Trophoblast cell (in vitro differentiated cells and primary cell): ENCODE measurements around the gene USP21.
"Not testable (repeated sequence)": the region's sequence is repeated elsewhere in the genome, so short reads cannot be mapped to it uniquely, and the experiment has no call there.

ENCODE experiments used
- DNase-seq, 2 donors: peaks; one replicate each; pipeline ENCODE4 v3.0.0-alpha.2; 2016
- H2AFZ ChIP-seq: 2 replicates; pipeline ENCODE4 v1.6.1; 2013; ENCODE audit warnings: low read length, moderate library complexity, mild to moderate bottlenecking; ENCODE audit not compliant: insufficient read depth, poor library complexity
- H2AK5ac ChIP-seq: 2 replicates; pipeline ENCODE4 v1.6.1; 2013; ENCODE audit warnings: mild to moderate bottlenecking, low read length
- H2BK120ac ChIP-seq: 2 replicates; pipeline ENCODE4 v1.6.1; 2013; ENCODE audit warnings: low read length, mild to moderate bottlenecking, moderate library complexity; ENCODE audit not compliant: insufficient read depth, poor library complexity
- H2BK12ac ChIP-seq: 2 replicates; pipeline ENCODE4 v1.6.1; 2013; ENCODE audit warnings: mild to moderate bottlenecking, low read length, moderate library complexity
- H2BK5ac ChIP-seq: 2 replicates; pipeline ENCODE4 v1.6.1; 2013; ENCODE audit warnings: low read length, low read depth, moderate library complexity, mild to moderate bottlenecking; ENCODE audit not compliant: poor library complexity
- H3K14ac ChIP-seq: 2 replicates; pipeline ENCODE4 v1.6.1; 2013; ENCODE audit warnings: mild to moderate bottlenecking, low read length
- H3K18ac ChIP-seq: 2 replicates; pipeline ENCODE4 v1.6.1; 2013; ENCODE audit warnings: mild to moderate bottlenecking, low read length
- H3K23ac ChIP-seq: 2 replicates; pipeline ENCODE4 v1.6.1; 2013; ENCODE audit warnings: low read length
- H3K27ac ChIP-seq: 2 replicates; pipeline ENCODE4 v1.5.1; 2013; ENCODE audit warnings: low read depth, mild to moderate bottlenecking, inconsistent platforms, low read length, moderate library complexity
- H3K27me3 ChIP-seq: 2 replicates; pipeline ENCODE4 v1.6.1; 2013; ENCODE audit warnings: inconsistent platforms, mild to moderate bottlenecking, low read length, moderate library complexity; ENCODE audit not compliant: insufficient read depth
- H3K36me3 ChIP-seq, 2 experiments: 1 replicate in 1 of 2; 2 replicates in 1 of 2; pipeline ENCODE4 v1.6.1; 2013; ENCODE audit warnings: low read length in 2 of 2, mild to moderate bottlenecking in 2 of 2, moderate library complexity in 1 of 2; ENCODE audit not compliant: insufficient read depth in 2 of 2, control insufficient read depth in 1 of 2
- H3K4ac ChIP-seq: 2 replicates; pipeline ENCODE4 v1.6.1; 2013; ENCODE audit warnings: low read depth, mild to moderate bottlenecking, low read length, moderate library complexity
- H3K4me1 ChIP-seq, 2 experiments: 1 replicate in 1 of 2; 2 replicates in 1 of 2; pipeline ENCODE4 v1.6.1; 2013; ENCODE audit warnings: low read length in 2 of 2, mild to moderate bottlenecking in 2 of 2, moderate library complexity in 1 of 2; ENCODE audit not compliant: insufficient read depth in 2 of 2, control insufficient read depth in 1 of 2
- H3K4me2 ChIP-seq: 2 replicates; pipeline ENCODE4 v1.6.1; 2013; ENCODE audit warnings: inconsistent platforms, mild to moderate bottlenecking, low read length, moderate library complexity
- H3K4me3 ChIP-seq: 2 replicates; pipeline ENCODE4 v1.5.1; 2013; ENCODE audit warnings: mild to moderate bottlenecking, low read depth, low read length, inconsistent platforms
- H3K79me1 ChIP-seq: one replicate; pipeline ENCODE4 v1.6.1; 2013; ENCODE audit warnings: low read length
- H3K79me2 ChIP-seq: 2 replicates; pipeline ENCODE4 v1.6.1; 2013; ENCODE audit warnings: low read length, mild to moderate bottlenecking; ENCODE audit not compliant: control insufficient read depth, insufficient read depth, poor library complexity
- H3K9ac ChIP-seq: 2 replicates; pipeline ENCODE4 v1.6.1; 2013; ENCODE audit warnings: mild to moderate bottlenecking, low read length
- H3K9me3 ChIP-seq: 2 replicates; pipeline ENCODE4 v1.6.1; 2013; ENCODE audit warnings: low read depth, mild to moderate bottlenecking, control low read depth, inconsistent platforms, low read length; ENCODE audit not compliant: insufficient read depth
- H4K12ac ChIP-seq: 2 replicates; pipeline ENCODE4 v1.6.1; 2013; ENCODE audit warnings: low read depth, mild to moderate bottlenecking, low read length, moderate library complexity
- H4K8ac ChIP-seq: 2 replicates; pipeline ENCODE4 v1.6.1; 2013; ENCODE audit warnings: low read depth, mild to moderate bottlenecking, low read length, moderate library complexity
- H4K91ac ChIP-seq: one replicate; pipeline ENCODE4 v1.6.1; 2013; ENCODE audit warnings: low read depth, mild to moderate bottlenecking, low read length, moderate library complexity
- WGBS: extraction: QIAGEN DNeasy Blood & Tissue Kit; methylation state at CpG from one replicate; pipeline ENCODE4 v1.1.7; 2013; ENCODE audit warnings: missing lambda C conversion rate; ENCODE audit not compliant: insufficient read length, insufficient coverage; ENCODE audit errors: extremely low coverage; 5-methylcytosine and 5-hydroxymethylcytosine counted together

USP21 gene

GRCh38 chr1:161114556-161114955 is 44.7 kb upstream of the USP21 start:
- Histone ChIP-seq H3K4ac (no peak overlapping the region), H3K4me1 (peaks cover 9 to 10% of the 10 kb centered on the region in 2 experiments), H3K4me2 (no peak overlapping the region), H3K23ac (no peak overlapping the region), H2BK5ac (no peak overlapping the region), H3K4me3 (no peak overlapping the region), H3K36me3 (peaks cover 0 to 9% of the 10 kb centered on the region in 2 experiments), H3K14ac (no peak overlapping the region), H3K79me1 (peaks cover 5% of the 10 kb centered on the region), H3K79me2 (peaks cover 10% of the 10 kb centered on the region), H4K91ac (no peak overlapping the region), H2AFZ (no peak overlapping the region), H2BK120ac (no peak overlapping the region), H2BK12ac (no peak overlapping the region), H4K12ac (no peak overlapping the region), H4K8ac (no peak overlapping the region), H3K27me3 (no peaks in the 10 kb centered on the region), H3K9ac (no peak overlapping the region), H3K27ac (no peak overlapping the region), H3K18ac (no peak overlapping the region), H2AK5ac (no peak overlapping the region), H3K9me3 (no peaks in the 10 kb centered on the region)
- WGBS, result no CpG with 5 or more reads among the region's 2 CpGs
- DNase-seq, result no peak

- Histone ChIP-seq H2BK12ac (no peak overlapping the region), H4K8ac (no peak overlapping the region), H3K9ac (no peak overlapping the region), H3K4ac (no peak overlapping the region), H3K27me3 (no peaks in the 10 kb centered on the region), H3K18ac (no peak overlapping the region), H3K4me3 (no peak overlapping the region), H2AK5ac (no peak overlapping the region), H2BK5ac (no peak overlapping the region), H4K91ac (no peak overlapping the region), H3K4me1 (peaks cover 9 to 11% of the 10 kb centered on the region in 2 experiments), H2BK120ac (no peak overlapping the region), H3K4me2 (no peak overlapping the region), H4K12ac (no peak overlapping the region), H3K36me3 (peaks cover 3 to 4% of the 10 kb centered on the region in 2 experiments), H2AFZ (no peak overlapping the region), H3K23ac (peak overlapping the region; percentile 42), H3K27ac (no peak overlapping the region), H3K14ac (no peak overlapping the region), H3K79me2 (peaks cover 10% of the 10 kb centered on the region), H3K9me3 (no peaks in the 10 kb centered on the region), H3K79me1 (peaks cover 5% of the 10 kb centered on the region)
- no CpG with 5 or more reads among the region's 12 CpGs for WGBS
- peak; percentile 77 to 84 for DNase-seq
Measured at GRCh38 chr1:161115132-161115711, 44.1 kb upstream of the USP21 start.

DNA sequence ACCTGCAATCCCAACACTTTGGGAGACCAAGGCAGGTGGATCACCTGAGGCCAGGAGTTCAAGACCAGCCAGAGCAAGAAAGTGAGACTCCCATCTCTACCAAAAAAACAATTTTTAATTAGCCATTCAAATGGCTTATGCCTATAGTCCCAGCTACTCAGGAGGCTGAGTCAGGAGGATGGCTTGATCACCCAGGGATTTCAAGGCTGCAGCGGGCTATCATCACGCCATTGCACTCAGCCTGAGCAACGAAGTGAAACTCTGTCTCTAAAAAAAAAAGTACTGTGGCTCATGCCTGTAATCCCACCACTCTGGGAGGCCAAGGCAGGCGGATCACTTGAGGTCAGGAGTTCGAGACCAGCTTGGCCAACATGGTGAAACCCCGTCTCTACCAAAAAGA is 43.3 kb upstream of the USP21 start:
- not testable (repeated sequence) for H3K79me1 ChIP-seq, H4K8ac ChIP-seq, H2AK5ac ChIP-seq, H3K18ac ChIP-seq, H2BK120ac ChIP-seq, H2AFZ ChIP-seq, H3K23ac ChIP-seq, H3K14ac ChIP-seq, H3K9me3 ChIP-seq, H2BK12ac ChIP-seq, H4K91ac ChIP-seq, H3K27me3 ChIP-seq, H3K4me2 ChIP-seq, H2BK5ac ChIP-seq, H3K4me3 ChIP-seq, DNase-seq, H3K9ac ChIP-seq, H4K12ac ChIP-seq, H3K27ac ChIP-seq
- Histone ChIP-seq H3K4ac (peak overlapping the region; percentile 17), H3K4me1 (peaks cover 9 to 11% of the 10 kb centered on the region in 2 experiments), H3K36me3 (peaks cover 9 to 11% of the 10 kb centered on the region in 2 experiments), H3K79me2 (peaks cover 10% of the 10 kb centered on the region)
- WGBS, result no CpG with 5 or more reads among the region's 6 CpGs

DNA sequence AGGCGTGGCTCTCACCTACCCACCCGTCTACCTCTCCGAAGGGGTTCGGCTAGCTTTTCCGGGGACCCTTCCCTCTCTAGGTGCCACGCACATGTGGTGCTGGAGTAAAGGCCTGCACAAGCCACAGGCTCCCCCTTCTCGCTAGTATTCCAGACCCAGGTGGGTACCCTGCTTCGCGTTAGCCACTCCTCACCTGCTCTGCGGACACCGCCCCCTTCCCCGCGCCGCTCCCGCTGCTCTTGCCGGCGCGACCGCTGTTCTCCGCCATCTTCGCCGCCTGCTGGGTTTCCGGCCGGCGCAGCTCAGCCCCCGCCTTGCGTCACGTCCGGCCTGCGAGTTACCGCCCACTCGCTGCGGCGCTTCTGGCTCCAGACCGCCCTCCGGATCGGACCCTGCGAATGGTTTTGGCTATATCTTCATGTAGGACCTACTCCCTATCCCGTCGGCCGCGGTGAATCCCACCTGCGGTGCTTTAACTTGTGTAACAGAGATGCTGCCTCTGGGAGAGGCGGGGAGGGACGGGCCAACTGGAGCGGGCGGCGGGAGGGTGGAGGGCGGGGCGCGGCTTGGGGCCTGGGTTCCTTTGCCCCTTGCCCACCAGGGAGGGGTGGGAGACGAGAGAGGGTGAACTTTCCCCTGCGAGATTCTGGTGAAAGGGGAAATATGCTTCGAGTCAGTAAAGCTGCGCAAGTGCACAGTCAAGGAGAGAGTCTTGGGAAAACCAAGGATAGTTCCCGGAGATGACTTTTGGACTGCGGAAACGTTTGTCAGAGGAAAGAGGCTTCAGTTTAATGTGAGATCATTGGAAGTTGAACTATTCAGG is 41.3 kb upstream of the USP21 start, which contains the start of the genes NIT1 and PFDN2:
NIT1 (plus strand) TSS at position 347 of the 823 bp plus-strand sequence; CDS start at position 419, 72 bp downstream.
PFDN2 (minus strand) TSS at position 279 of the 823 bp plus-strand sequence; CDS start at position 268, 11 bp downstream.
- H2BK120ac ChIP-seq, result peak within 1 kb of the TSS; percentile 5
- peak within 1 kb of the TSS; percentile 29 for H2BK5ac ChIP-seq
- H4K8ac ChIP-seq, result peak within 1 kb of the TSS; percentile 67
- peaks cover 2% of the 10 kb centered on the region for H3K9me3 ChIP-seq
- peak within 1 kb of the TSS; percentile 45 for H4K12ac ChIP-seq
- peak within 1 kb of the TSS; percentile 90 for H3K27ac ChIP-seq
- H3K79me1 ChIP-seq, result peaks cover 5% of the 10 kb centered on the region
- no peaks in the 10 kb centered on the region for H3K27me3 ChIP-seq
- peak within 1 kb of the TSS; percentile 77 for H3K4me2 ChIP-seq
- H3K14ac ChIP-seq, result peak within 1 kb of the TSS; percentile 33
- peak; percentile 89 to 92 for DNase-seq
- H3K4me3 ChIP-seq, result peak within 1 kb of the TSS; percentile 95
- peak within 1 kb of the TSS; percentile 90 for H3K9ac ChIP-seq
- H3K4me1 ChIP-seq, result peaks cover 9 to 11% of the 10 kb centered on the region in 2 experiments
- peak within 1 kb of the TSS; percentile 14 for H2BK12ac ChIP-seq
- H3K4ac ChIP-seq, result peak within 1 kb of the TSS; percentile 32
- peak within 1 kb of the TSS; percentile 8 for H3K18ac ChIP-seq
- H2AK5ac ChIP-seq, result peak within 1 kb of the TSS; percentile 74
- H2AFZ ChIP-seq, result peak within 1 kb of the TSS; percentile 61
- peaks cover 19 to 27% of the 10 kb centered on the region in 2 experiments for H3K36me3 ChIP-seq
- H4K91ac ChIP-seq, result peak within 1 kb of the TSS; percentile 45
- H3K79me2 ChIP-seq, result peaks cover 10% of the 10 kb centered on the region
- no CpG with 5 or more reads among the region's 58 CpGs for WGBS
- H3K23ac ChIP-seq, result no peak within 1 kb of the TSS
